Prostate gland (tissue), 2 donors: Measurements from ENCODE around the gene PHF12. TPM values are rescaled to one million over a fixed set of nuclear protein-coding genes. Genes with fewer than 3 reads are reported as not detected.
"Not testable (repeated sequence)": the region's sequence is repeated elsewhere in the genome, so short reads cannot be mapped to it uniquely, and the experiment has no call there.

Source experiments
- DNase-seq: peaks from one replicate; pipeline ENCODE4 v3.0.0-alpha.2; 2019; ENCODE audit warnings: low spot score
- H3K27ac ChIP-seq, 2 donors: fragments of 200-600 bp; sonication (generic); 2 replicates each; pipeline ENCODE4 v1.5.1; 2017 to 2019
- H3K27me3 ChIP-seq: fragments of 200-600 bp; sonication (generic); replicated peaks from 2 replicates; pipeline ENCODE4 v1.5.1; 2019; ENCODE audit not compliant: insufficient read depth
- H3K36me3 ChIP-seq, 2 donors: fragments of 200-600 bp; sonication (generic); 1 replicate in 1 of 2; 2 replicates in 1 of 2; pipeline versions ENCODE4 v1.5.1 to v1.8.1; 2017 to 2019
- H3K4me1 ChIP-seq: fragments of 200-600 bp; sonication (generic); replicated peaks from 2 replicates; pipeline ENCODE4 v1.5.1; 2019
- H3K4me3 ChIP-seq, 2 donors: fragments of 200-600 bp; sonication (generic); 2 replicates each; pipeline ENCODE4 v1.5.1; 2017 to 2019
- H3K9me3 ChIP-seq: fragments of 200-600 bp; sonication (generic); 2 replicates; pipeline ENCODE4 v1.5.1; 2017
- CTCF ChIP-seq, 4 experiments: fragments of 200-600 bp in 2 of 4; fragments of 450-650 bp in 2 of 4; sonication (generic) in 2 of 4; IDR thresholded peaks; 1 replicate in 3 of 4; 2 replicates in 1 of 4; pipeline ENCODE4 v1.5.1; 2016 to 2019; ENCODE audit warnings: antibody characterized with exemption in 4 of 4, mild to moderate bottlenecking in 2 of 4, moderate library complexity in 2 of 4
- POLR2A ChIP-seq: fragments of 450-650 bp; IDR thresholded peaks from one replicate; pipeline ENCODE4 v1.6.1; 2016; ENCODE audit warnings: antibody characterized with exemption, mild to moderate bottlenecking
- POLR2AphosphoS5 ChIP-seq: sonication (generic); formaldehyde crosslinking; IDR thresholded peaks from one replicate; pipeline ENCODE4 v1.6.1; 2017; ENCODE audit warnings: antibody characterized with exemption
- WGBS: methylation state at CpG from one replicate; pipeline ENCODE4 v1.1.5; 2018; 5-methylcytosine and 5-hydroxymethylcytosine counted together
- intact Hi-C: fragments of 100-400 bp; cut with DNase I; formaldehyde crosslinking; loops from one replicate; pipeline ENCODE4 v1.14.2; 2022
- total RNA-seq, 2 donors: library from RNA; depleted of rRNA; stranded (reverse); fragments of >200 nt; gene quantifications; one replicate each; pipeline ENCODE4 v1.1.0, GENCODE V29; 2016

The PHF12 gene
- total RNA-seq, 2 donors from 2014 or later: 74.9 to 112 TPM

GRCh38 chr17:28896884-28897768 lies 54.2 kb downstream of the PHF12 start, which contains the start of gene FLOT2:
Gene FLOT2, minus strand, starts transcription at chr17:28897733. Its CDS starts 159 bp downstream, at chr17:28897574.
- under 1% methylated on average over 51 of the region's 73 CpGs for WGBS
- TF ChIP-seq POLR2A: peak; percentile 47
- peak in 1 of 4 experiments; percentile 37 for TF ChIP-seq CTCF (IDR thresholded peaks at IDR 0.05)
- peak; percentile 84 for TF ChIP-seq POLR2AphosphoS5
- H3K9me3 ChIP-seq: no peaks in the 10 kb centered on the region
- DNase-seq: peak; percentile 91
- intact Hi-C loops: loop anchor here (5.0 kb wide), 2 partner anchors 50 to 135 kb away; no protein-coding TSS in a partner anchor
- peak within 1 kb of the TSS; percentile 95 to 97 for H3K4me3 ChIP-seq
- peak within 1 kb of the TSS; percentile 96 to 97 for H3K27ac ChIP-seq
- no peaks in the 10 kb centered on the region for H3K27me3 ChIP-seq
- H3K36me3 ChIP-seq: no peaks in the 10 kb centered on the region
- peaks cover 20% of the 10 kb centered on the region for H3K4me1 ChIP-seq

GRCh38 chr17:28896491-28896883 lies 54.8 kb downstream of the PHF12 start:
- H3K4me1 ChIP-seq: peaks cover 18% of the 10 kb centered on the region
- intact Hi-C loops: loop anchor here (5.0 kb wide), 2 partner anchors 51 to 134 kb away; no protein-coding TSS in a partner anchor

GRCh38 chr17:28895794-28896447 lies 55.4 kb downstream of the PHF12 start:
- DNase-seq: no peak
- Histone ChIP-seq H3K9me3 (no peaks in the 10 kb centered on the region), H3K27me3 (no peaks in the 10 kb centered on the region), H3K36me3 (no peaks in the 10 kb centered on the region), H3K27ac (peak overlapping the region; percentile 96 to 97), H3K4me3 (peak overlapping the region; percentile 95 to 97), H3K4me1 (peaks cover 13% of the 10 kb centered on the region)
- intact Hi-C loops: loop anchor here (5.0 kb wide), 2 partner anchors 51 to 134 kb away; no protein-coding TSS in a partner anchor
- no peak for TF ChIP-seq CTCF (IDR thresholded peaks at IDR 0.05)
- TF ChIP-seq POLR2AphosphoS5: no peak
- TF ChIP-seq POLR2A: no peak
- 35% methylated on average over 3 of the region's 3 CpGs for WGBS

More at GRCh38 chr17:28896491-28896883, 54.8 kb downstream of the PHF12 start:
- Histone ChIP-seq H3K4me3 (peak overlapping the region; percentile 95 to 97), H3K27me3 (no peaks in the 10 kb centered on the region), H3K9me3 (no peaks in the 10 kb centered on the region), H3K36me3 (no peaks in the 10 kb centered on the region), H3K27ac (peak overlapping the region; percentile 96 to 97)
- WGBS: 7% methylated on average over 5 of the region's 5 CpGs
- TF ChIP-seq POLR2A: no peak
- no peak for TF ChIP-seq CTCF (IDR thresholded peaks at IDR 0.05)
- TF ChIP-seq POLR2AphosphoS5: no peak
- no peak for DNase-seq

GRCh38 chr17:28893248-28894183 lies 57.8 kb downstream of the PHF12 start:
- peak; percentile 72 for TF ChIP-seq POLR2AphosphoS5
- H3K4me3 ChIP-seq, intact Hi-C loops, H3K36me3 ChIP-seq, H3K27me3 ChIP-seq, H3K9me3 ChIP-seq: not testable (repeated sequence)
- whole genome bisulfite sequencing: 35% methylated on average over 16 of the region's 16 CpGs
- peak; percentile 57 for DNase-seq
- Histone ChIP-seq H3K27ac (peak overlapping the region; percentile 82 to 87), H3K4me1 (peaks cover 11% of the 10 kb centered on the region)
